Measurements from ENCODE around the gene CUX1.

Gene CUX1

GRCh38 chr7:101832685-101833375 is 15.4 kb downstream of the CUX1 start:
- no peak for TF ChIP-seq EP300 (IDR thresholded peaks at IDR 0.05; ENCODE audit: borderline replicate concordance)
- TF ChIP-seq FOXM1 (IDR thresholded peaks at IDR 0.05; ENCODE audit: borderline replicate concordance, low read depth): no peak
- no peak for TF ChIP-seq USF1 (IDR thresholded peaks at IDR 0.05)
- no peak for TF ChIP-seq TAF1 (IDR thresholded peaks at IDR 0.05; ENCODE audit: low read depth)
- no peak for TF ChIP-seq MAX (IDR thresholded peaks at IDR 0.05)
- no peak for TF ChIP-seq EGR1 (IDR thresholded peaks at IDR 0.05)
- no peak for TF ChIP-seq ZBTB7A (IDR thresholded peaks at IDR 0.05; ENCODE audit: low read depth)
- TF ChIP-seq RAD21 (IDR thresholded peaks at IDR 0.05; ENCODE audit: low read depth): no peak
- no peak for TF ChIP-seq TEAD4 (IDR thresholded peaks at IDR 0.05)
- no peak for TF ChIP-seq REST (IDR thresholded peaks at IDR 0.05; ENCODE audit: low read depth)
- TF ChIP-seq TCF12 (IDR thresholded peaks at IDR 0.05; ENCODE audit: low read depth): no peak
- no peak for TF ChIP-seq YY1 (IDR thresholded peaks at IDR 0.05; ENCODE audit: low read depth)

- TF ChIP-seq NFIC (IDR thresholded peaks at IDR 0.05) (no peak), EP300 (IDR thresholded peaks at IDR 0.05; ENCODE audit: borderline replicate concordance) (no peak), RAD21 (IDR thresholded peaks at IDR 0.05; ENCODE audit: low read depth) (no peak), MAX (IDR thresholded peaks at IDR 0.05) (no peak), TEAD4 (IDR thresholded peaks at IDR 0.05) (no peak), FOXM1 (IDR thresholded peaks at IDR 0.05; ENCODE audit: borderline replicate concordance, low read depth) (no peak), YY1 (IDR thresholded peaks at IDR 0.05; ENCODE audit: low read depth) (no peak), ZBTB7A (IDR thresholded peaks at IDR 0.05; ENCODE audit: low read depth) (no peak)
Measured at GRCh38 chr7:101833799-101834198, 16.4 kb downstream of the CUX1 start.

- TF ChIP-seq RAD21 (IDR thresholded peaks at IDR 0.05; ENCODE audit: low read depth) (no peak), FOXM1 (IDR thresholded peaks at IDR 0.05; ENCODE audit: borderline replicate concordance, low read depth) (no peak), CEBPB (IDR thresholded peaks at IDR 0.05) (no peak), YY1 (IDR thresholded peaks at IDR 0.05; ENCODE audit: low read depth) (no peak), NFIC (IDR thresholded peaks at IDR 0.05) (no peak), TCF12 (IDR thresholded peaks at IDR 0.05; ENCODE audit: low read depth) (no peak), ZBTB7A (IDR thresholded peaks at IDR 0.05; ENCODE audit: low read depth) (no peak), EGR1 (IDR thresholded peaks at IDR 0.05) (no peak), USF1 (IDR thresholded peaks at IDR 0.05) (no peak), CREB1 (IDR thresholded peaks at IDR 0.05; ENCODE audit: low read depth) (no peak), MAX (IDR thresholded peaks at IDR 0.05) (no peak), REST (IDR thresholded peaks at IDR 0.05; ENCODE audit: low read depth) (no peak), TEAD4 (IDR thresholded peaks at IDR 0.05) (no peak), EP300 (IDR thresholded peaks at IDR 0.05; ENCODE audit: borderline replicate concordance) (no peak), TAF1 (IDR thresholded peaks at IDR 0.05; ENCODE audit: low read depth) (no peak)
Measured at GRCh38 chr7:101835136-101835535, 17.7 kb downstream of the CUX1 start.

GRCh38 chr7:101838837-101839483 is 21.5 kb downstream of the CUX1 start:
- TF ChIP-seq RAD21 (IDR thresholded peaks at IDR 0.05; ENCODE audit: low read depth): no peak
- no peak for TF ChIP-seq TAF1 (IDR thresholded peaks at IDR 0.05; ENCODE audit: low read depth)
- TF ChIP-seq EGR1 (IDR thresholded peaks at IDR 0.05): no peak
- TF ChIP-seq CEBPB (IDR thresholded peaks at IDR 0.05): no peak
- no peak for TF ChIP-seq YY1 (IDR thresholded peaks at IDR 0.05; ENCODE audit: low read depth)

GRCh38 chr7:101841328-101841727 is 23.9 kb downstream of the CUX1 start:
- TF ChIP-seq NFIC (IDR thresholded peaks at IDR 0.05): no peak
